CD14-positive monocyte (primary cell): ENCODE measurements around the gene NEDD4L. TPM values are rescaled to one million over a fixed set of nuclear protein-coding genes. Genes with fewer than 3 reads are reported as not detected.

Experiments used
- DNase-seq, 3 donors: peaks; one replicate each; pipeline ENCODE4 v3.0.0-alpha.2; 2011 to 2022
- H2AFZ ChIP-seq: 2 replicates; pipeline ENCODE4 v1.6.0; 2012; ENCODE audit warnings: mild to moderate bottlenecking, low read depth, low read length, inconsistent platforms; ENCODE audit not compliant: insufficient read depth, poor library complexity, severe bottlenecking
- H3K27ac ChIP-seq, 2 donors: 1 replicate in 1 of 2; 2 replicates in 1 of 2; pipeline ENCODE4 v1.5.1; 2012 to 2013; ENCODE audit warnings: low read length in 2 of 2, control low read depth in 1 of 2, inconsistent platforms in 1 of 2, low read depth in 1 of 2, mild to moderate bottlenecking in 1 of 2
- H3K27me3 ChIP-seq, 2 donors: one replicate each; pipeline versions ENCODE4 v1.6.0 to v1.6.1; 2011 to 2013; ENCODE audit warnings: low read length in 2 of 2; ENCODE audit not compliant: control insufficient read depth in 2 of 2, insufficient read depth in 2 of 2
- H3K36me3 ChIP-seq, 2 donors: replicated peaks in 1 of 2; 1 replicate in 1 of 2; 2 replicates in 1 of 2; pipeline versions ENCODE4 v1.5.1 to v1.6.1; 2012 to 2013; ENCODE audit warnings: low read length in 2 of 2, control low read depth in 1 of 2, inconsistent platforms in 1 of 2, mild to moderate bottlenecking in 1 of 2; ENCODE audit not compliant: insufficient read depth in 2 of 2, control insufficient read depth in 1 of 2
- H3K4me1 ChIP-seq, 2 donors: 1 replicate in 1 of 2; 2 replicates in 1 of 2; pipeline versions ENCODE4 v1.5.1 to v1.6.1; 2012 to 2013; ENCODE audit warnings: low read length in 2 of 2, control low read depth in 1 of 2, inconsistent platforms in 1 of 2, mild to moderate bottlenecking in 1 of 2, moderate library complexity in 1 of 2; ENCODE audit not compliant: insufficient read depth in 2 of 2, control insufficient read depth in 1 of 2
- H3K4me2 ChIP-seq: replicated peaks from 2 replicates; pipeline ENCODE3; 2012; ENCODE audit warnings: low read length, moderate library complexity, mild to moderate bottlenecking; ENCODE audit not compliant: poor library complexity, severe bottlenecking; ENCODE audit errors: extremely low read depth
- H3K4me3 ChIP-seq, 3 experiments: fragments of 200-600 bp in 1 of 3; sonication (generic) in 1 of 3; replicated peaks in 1 of 3; 1 replicate in 2 of 3; 2 replicates in 1 of 3; pipeline ENCODE4 v1.5.1; 2011 to 2013; ENCODE audit warnings: low read length in 3 of 3, mild to moderate bottlenecking in 3 of 3, control low read depth in 2 of 3, low read depth in 2 of 3, inconsistent platforms in 1 of 3, moderate library complexity in 1 of 3
- H3K79me2 ChIP-seq: 2 replicates; pipeline ENCODE4 v1.6.0; 2012; ENCODE audit warnings: mild to moderate bottlenecking, control low read depth, inconsistent platforms, low read length, moderate library complexity; ENCODE audit not compliant: insufficient read depth
- H3K9ac ChIP-seq: 2 replicates; pipeline ENCODE4 v1.6.0; 2017; ENCODE audit warnings: low read length, mild to moderate bottlenecking; ENCODE audit not compliant: insufficient read depth, poor library complexity, severe bottlenecking
- H3K9me3 ChIP-seq, 2 donors: replicated peaks in 1 of 2; 1 replicate in 1 of 2; 2 replicates in 1 of 2; pipeline versions ENCODE4 v1.5.1 to v1.6.1; 2012 to 2013; ENCODE audit warnings: low read length in 2 of 2, control low read depth in 1 of 2; ENCODE audit not compliant: control insufficient read depth in 1 of 2, insufficient read depth in 1 of 2
- H4K20me1 ChIP-seq: 2 replicates; pipeline ENCODE4 v1.6.0; 2012; ENCODE audit warnings: mild to moderate bottlenecking, low read length, control low read depth, moderate library complexity; ENCODE audit not compliant: insufficient read depth
- H3K27ac Mint-ChIP-seq, 7 donors: one replicate each; pipeline ENCODE4 v1.8.0; 2020; ENCODE audit warnings: mild to moderate bottlenecking in 7 of 7, mixed read lengths in 7 of 7, moderate library complexity in 6 of 7, inconsistent platforms in 2 of 7
- H3K27me3 Mint-ChIP-seq, 3 donors: one replicate each; pipeline ENCODE4 v1.8.0; 2021 to 2022; ENCODE audit warnings: low read depth in 3 of 3, mild to moderate bottlenecking in 3 of 3, mixed read lengths in 3 of 3, moderate library complexity in 3 of 3, inconsistent platforms in 1 of 3
- H3K36me3 Mint-ChIP-seq, 2 donors: one replicate each; pipeline ENCODE4 v1.8.0; 2020; ENCODE audit warnings: mixed read lengths in 2 of 2, inconsistent platforms in 1 of 2, mild to moderate bottlenecking in 1 of 2
- H3K4me1 Mint-ChIP-seq: one replicate; pipeline ENCODE4 v1.8.0; 2020; ENCODE audit warnings: mild to moderate bottlenecking, mixed read lengths
- H3K4me3 Mint-ChIP-seq, 2 donors: one replicate each; pipeline ENCODE4 v1.8.0; 2020; ENCODE audit warnings: mild to moderate bottlenecking in 2 of 2, mixed read lengths in 2 of 2, moderate library complexity in 1 of 2
- H3K9me3 Mint-ChIP-seq, 7 donors: one replicate each; pipeline ENCODE4 v1.8.0; 2020 to 2022; ENCODE audit warnings: mixed read lengths in 7 of 7, mild to moderate bottlenecking in 6 of 7, moderate library complexity in 6 of 7, inconsistent platforms in 2 of 7
- WGBS: methylation state at CpG from one replicate; pipeline ENCODE4 v1.1.5; 2013; ENCODE audit warnings: missing lambda C conversion rate; ENCODE audit not compliant: insufficient coverage; 5-methylcytosine and 5-hydroxymethylcytosine counted together
- intact Hi-C, 2 donors: fragments of 100-400 bp; cut with micrococcal nuclease; formaldehyde crosslinking; loops; one replicate each; pipeline versions ENCODE4 v1.15.0 to v1.15.1; 2023
- polyA plus RNA-seq, 3 donors: library from polyadenylated mRNA; depleted of rRNA in 1 of 3; unstranded in 2 of 3; stranded (reverse) in 1 of 3; fragments of 300-500 nt in 2 of 3; fragments of >200 nt in 1 of 3; fragmentation: Illumina TruSeq in 2 of 3; gene quantifications; 1 replicate in 2 of 3; 2 replicates in 1 of 3; pipeline ENCODE4 v1.2.3, GENCODE V29; 2012 to 2021
- TF ChIP-seq, protein P1 (sequence below): fragments of 200-600 bp; IDR thresholded peaks from one replicate; pipeline ENCODE4 v1.8.0; 2022; ENCODE audit warnings: antibody characterized with exemption, mild to moderate bottlenecking

NEDD4L gene
- polyA plus RNA-seq, 3 donors = 2.5 to 5.2 (median 4.5) TPM

DNA sequence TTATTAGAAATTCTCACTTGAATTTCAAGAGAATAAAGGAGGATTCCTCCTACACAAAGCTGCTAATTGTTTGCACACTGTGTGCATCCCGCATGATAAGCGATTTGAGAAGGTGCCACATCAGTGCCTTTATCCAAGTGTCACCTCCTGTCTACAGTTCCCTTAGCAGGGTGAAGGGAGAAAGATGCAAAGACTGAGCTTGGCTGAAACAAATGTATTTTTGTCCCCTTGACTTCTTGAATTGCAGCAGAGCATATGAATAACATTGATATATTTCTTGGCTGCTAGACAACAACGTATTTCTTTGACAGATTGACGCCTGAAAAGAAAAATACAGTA, 255.1 kb downstream of the NEDD4L start:
- no peaks in the 10 kb centered on the region for H3K36me3 ChIP-seq
- H3K9ac ChIP-seq = no peak overlapping the region
- no peak overlapping the region for H2AFZ ChIP-seq
- no peaks in the 10 kb centered on the region for H3K79me2 ChIP-seq
- H3K4me3 ChIP-seq = no peak overlapping the region
- Mint-ChIP-seq H3K9me3 (no peaks in the 10 kb centered on the region), H3K4me3 (no peak overlapping the region), H3K27me3 (no peaks in the 10 kb centered on the region), H3K36me3 (no peaks in the 10 kb centered on the region), H3K4me1 (no peaks in the 10 kb centered on the region), H3K27ac (no peak overlapping the region)
- H3K4me1 ChIP-seq = no peaks in the 10 kb centered on the region
- WGBS = no CpG with 5 or more reads among the region's 4 CpGs
- DNase-seq = no peak
- H3K4me2 ChIP-seq = no peak overlapping the region
- no peak overlapping the region for H3K27ac ChIP-seq
- TF ChIP-seq, protein P1, sequence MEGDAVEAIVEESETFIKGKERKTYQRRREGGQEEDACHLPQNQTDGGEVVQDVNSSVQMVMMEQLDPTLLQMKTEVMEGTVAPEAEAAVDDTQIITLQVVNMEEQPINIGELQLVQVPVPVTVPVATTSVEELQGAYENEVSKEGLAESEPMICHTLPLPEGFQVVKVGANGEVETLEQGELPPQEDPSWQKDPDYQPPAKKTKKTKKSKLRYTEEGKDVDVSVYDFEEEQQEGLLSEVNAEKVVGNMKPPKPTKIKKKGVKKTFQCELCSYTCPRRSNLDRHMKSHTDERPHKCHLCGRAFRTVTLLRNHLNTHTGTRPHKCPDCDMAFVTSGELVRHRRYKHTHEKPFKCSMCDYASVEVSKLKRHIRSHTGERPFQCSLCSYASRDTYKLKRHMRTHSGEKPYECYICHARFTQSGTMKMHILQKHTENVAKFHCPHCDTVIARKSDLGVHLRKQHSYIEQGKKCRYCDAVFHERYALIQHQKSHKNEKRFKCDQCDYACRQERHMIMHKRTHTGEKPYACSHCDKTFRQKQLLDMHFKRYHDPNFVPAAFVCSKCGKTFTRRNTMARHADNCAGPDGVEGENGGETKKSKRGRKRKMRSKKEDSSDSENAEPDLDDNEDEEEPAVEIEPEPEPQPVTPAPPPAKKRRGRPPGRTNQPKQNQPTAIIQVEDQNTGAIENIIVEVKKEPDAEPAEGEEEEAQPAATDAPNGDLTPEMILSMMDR = no peak
- intact Hi-C loops = no loop called here
- H3K27me3 ChIP-seq = no peaks in the 10 kb centered on the region
- H3K9me3 ChIP-seq = no peaks in the 10 kb centered on the region
- H4K20me1 ChIP-seq = no peaks in the 10 kb centered on the region

- Histone ChIP-seq H3K27ac (no peak overlapping the region), H2AFZ (no peak overlapping the region), H3K27me3 (no peaks in the 10 kb centered on the region), H3K9me3 (no peaks in the 10 kb centered on the region), H4K20me1 (no peaks in the 10 kb centered on the region), H3K4me3 (no peak overlapping the region), H3K4me2 (no peak overlapping the region), H3K4me1 (no peaks in the 10 kb centered on the region), H3K79me2 (no peaks in the 10 kb centered on the region), H3K9ac (no peak overlapping the region), H3K36me3 (no peaks in the 10 kb centered on the region)
- H3K4me1 Mint-ChIP-seq = no peaks in the 10 kb centered on the region
- H3K27me3 Mint-ChIP-seq = no peaks in the 10 kb centered on the region
- 100% methylated on average over 1 of the region's 1 CpG for WGBS
- intact Hi-C loops = loop anchor here in 1 of 2 donors (10.0 kb wide), 1 partner anchor 75 kb away; no protein-coding TSS in a partner anchor
- peaks cover 0 to 5% (median 0%) of the 10 kb centered on the region in 7 donors for H3K9me3 Mint-ChIP-seq
- H3K27ac Mint-ChIP-seq = no peak overlapping the region
- no peak for DNase-seq
- H3K4me3 Mint-ChIP-seq = no peak overlapping the region
- TF ChIP-seq, protein P1 = no peak
- no peaks in the 10 kb centered on the region for H3K36me3 Mint-ChIP-seq
Observed at GRCh38 chr18:58299936-58300335, 255.9 kb downstream of the NEDD4L start.
